Measurements from ENCODE around the gene KLF15. TPM values are rescaled to one million over a fixed set of nuclear protein-coding genes. Genes with fewer than 3 reads are reported as not detected.

The KLF15 gene
- total RNA-seq, 4 donors from 2014 or later: 20.6 to 49.2 (median 27.5) TPM

DNA sequence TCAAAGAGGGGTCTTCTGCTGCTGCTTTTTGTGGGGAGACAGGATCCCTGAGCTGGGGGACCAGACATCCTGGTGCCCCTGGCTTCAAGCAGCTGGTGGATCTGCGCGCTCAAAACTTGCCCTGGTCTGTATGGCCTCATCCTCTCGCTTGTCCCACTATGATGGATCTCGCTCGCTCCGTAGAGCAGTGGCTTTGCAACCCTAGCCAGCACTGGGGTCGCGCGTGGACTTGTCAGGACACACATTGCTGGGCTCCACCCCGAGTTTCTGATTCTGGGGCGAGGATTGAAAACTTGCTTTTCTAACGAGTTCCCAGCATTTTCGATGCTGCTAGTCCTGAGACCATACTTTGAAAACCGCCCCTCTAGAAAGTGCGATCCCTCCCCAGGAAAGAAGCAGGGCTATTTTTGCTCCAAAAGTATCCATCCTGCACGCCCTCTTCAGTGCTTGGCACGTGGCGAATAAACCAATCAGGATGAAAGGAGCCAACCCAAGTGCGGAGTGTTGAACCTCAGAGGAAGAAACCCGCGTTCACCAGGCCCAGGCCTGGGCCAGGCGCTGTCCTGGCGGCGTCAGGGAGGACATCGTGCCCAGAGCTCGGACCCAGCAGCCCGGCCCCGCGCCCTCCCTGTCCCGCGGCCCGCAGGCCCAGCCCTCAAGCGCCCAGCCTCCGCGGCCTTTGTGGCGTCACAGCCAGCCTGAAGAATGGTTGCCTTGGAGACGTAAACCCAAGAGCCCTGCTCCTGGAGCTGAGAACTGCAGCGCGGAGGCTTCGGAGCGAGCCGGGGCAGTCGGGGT is 37.2 kb upstream of the KLF15 start, which contains the start of gene CFAP100:
TSS of gene CFAP100 (plus strand) at position 731 of the 798 bp plus-strand sequence. CDS start 1,092 bp downstream, outside the sequence.
- H3K4me1 ChIP-seq: peaks cover 0 to 9% of the 10 kb centered on the region in 2 donors
- H3K9me3 ChIP-seq: no peaks in the 10 kb centered on the region
- WGBS, 2 donors: 47 to 56% methylated on average over 25 to 26 of the region's 43 CpGs
- H3K4me3 ChIP-seq (replicated peaks in 1 of 3): peak within 1 kb of the TSS in 1 of 3 donors; percentile 9
- H3K27me3 ChIP-seq: no peaks in the 10 kb centered on the region
- peak; percentile 54 to 62 for DNase-seq
- TF ChIP-seq POLR2A (IDR thresholded peaks at IDR 0.05): no peak
- TF ChIP-seq, protein P1, sequence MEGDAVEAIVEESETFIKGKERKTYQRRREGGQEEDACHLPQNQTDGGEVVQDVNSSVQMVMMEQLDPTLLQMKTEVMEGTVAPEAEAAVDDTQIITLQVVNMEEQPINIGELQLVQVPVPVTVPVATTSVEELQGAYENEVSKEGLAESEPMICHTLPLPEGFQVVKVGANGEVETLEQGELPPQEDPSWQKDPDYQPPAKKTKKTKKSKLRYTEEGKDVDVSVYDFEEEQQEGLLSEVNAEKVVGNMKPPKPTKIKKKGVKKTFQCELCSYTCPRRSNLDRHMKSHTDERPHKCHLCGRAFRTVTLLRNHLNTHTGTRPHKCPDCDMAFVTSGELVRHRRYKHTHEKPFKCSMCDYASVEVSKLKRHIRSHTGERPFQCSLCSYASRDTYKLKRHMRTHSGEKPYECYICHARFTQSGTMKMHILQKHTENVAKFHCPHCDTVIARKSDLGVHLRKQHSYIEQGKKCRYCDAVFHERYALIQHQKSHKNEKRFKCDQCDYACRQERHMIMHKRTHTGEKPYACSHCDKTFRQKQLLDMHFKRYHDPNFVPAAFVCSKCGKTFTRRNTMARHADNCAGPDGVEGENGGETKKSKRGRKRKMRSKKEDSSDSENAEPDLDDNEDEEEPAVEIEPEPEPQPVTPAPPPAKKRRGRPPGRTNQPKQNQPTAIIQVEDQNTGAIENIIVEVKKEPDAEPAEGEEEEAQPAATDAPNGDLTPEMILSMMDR (IDR thresholded peaks at IDR 0.05): no peak
- H3K27ac ChIP-seq: no peak within 1 kb of the TSS
- intact Hi-C loops (cut with DNase I): loop anchor here (5.0 kb wide), 1 partner anchor 262 kb away; no protein-coding TSS in a partner anchor
- no peaks in the 10 kb centered on the region for H3K36me3 ChIP-seq

DNA sequence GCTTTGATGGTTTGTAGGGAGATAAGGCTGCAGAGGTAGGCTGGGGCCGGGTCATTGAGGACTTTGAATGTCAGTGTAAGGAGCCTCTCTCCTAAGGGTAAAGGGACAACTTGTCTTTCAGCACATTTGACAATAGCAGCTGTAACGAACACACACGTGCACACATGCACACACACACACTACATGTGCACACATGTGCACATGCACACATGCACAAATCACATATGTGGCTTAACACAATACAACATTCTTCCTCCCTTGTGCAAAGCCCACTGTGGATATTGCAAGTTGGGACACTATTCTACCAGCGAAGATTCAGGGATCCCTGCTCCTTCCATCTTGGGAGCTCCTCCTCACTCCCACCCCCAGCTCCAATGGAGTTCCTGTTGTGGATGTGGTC is 36.4 kb upstream of the KLF15 start:
- intact Hi-C loops (cut with DNase I): loop anchor here (5.0 kb wide), 1 partner anchor 261 kb away; no protein-coding TSS in a partner anchor
- Histone ChIP-seq H3K4me3 (replicated peaks in 1 of 3) (no peak overlapping the region), H3K4me1 (peaks cover 0 to 14% of the 10 kb centered on the region in 2 donors), H3K27me3 (no peaks in the 10 kb centered on the region), H3K9me3 (no peaks in the 10 kb centered on the region), H3K27ac (no peak overlapping the region), H3K36me3 (no peaks in the 10 kb centered on the region)
- TF ChIP-seq, protein P1 (IDR thresholded peaks at IDR 0.05): no peak
- TF ChIP-seq POLR2A (IDR thresholded peaks at IDR 0.05): no peak
- WGBS, 2 donors: 82 to 93% methylated on average over 4 of the region's 4 CpGs
- no peak for DNase-seq

DNA sequence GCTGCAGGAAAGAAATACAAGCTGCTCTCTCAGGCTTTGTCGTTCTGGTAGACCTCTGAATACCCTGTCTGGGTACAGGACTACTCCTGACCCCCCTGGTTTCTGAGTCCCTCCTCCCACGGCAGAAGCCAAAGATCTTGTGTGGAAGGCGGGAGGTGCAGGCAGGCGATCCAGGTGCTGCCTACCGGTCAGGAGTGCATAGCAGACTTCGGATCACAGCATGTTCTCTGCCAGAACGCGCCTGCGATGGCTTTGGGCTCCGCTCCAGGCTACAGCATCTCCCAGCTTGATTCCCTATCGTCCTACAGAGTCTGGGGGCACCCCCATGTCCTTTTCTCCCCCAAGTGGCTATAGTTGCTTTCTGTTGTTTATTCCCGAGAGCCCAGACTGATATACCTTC is 35.0 kb upstream of the KLF15 start:
- no peaks in the 10 kb centered on the region for H3K9me3 ChIP-seq
- intact Hi-C loops (cut with DNase I): loop anchor here (5.0 kb wide), 1 partner anchor 260 kb away; no protein-coding TSS in a partner anchor
- no peaks in the 10 kb centered on the region for H3K36me3 ChIP-seq
- H3K4me3 ChIP-seq (replicated peaks in 1 of 3): no peak overlapping the region
- TF ChIP-seq POLR2A (IDR thresholded peaks at IDR 0.05): no peak
- TF ChIP-seq, protein P1 (IDR thresholded peaks at IDR 0.05): no peak
- WGBS, 2 donors: 74 to 87% methylated on average over 11 to 12 of the region's 12 CpGs
- H3K4me1 ChIP-seq: peaks cover 0 to 16% of the 10 kb centered on the region in 2 donors
- H3K27me3 ChIP-seq: no peaks in the 10 kb centered on the region
- no peak overlapping the region for H3K27ac ChIP-seq
- DNase-seq: no peak

DNA sequence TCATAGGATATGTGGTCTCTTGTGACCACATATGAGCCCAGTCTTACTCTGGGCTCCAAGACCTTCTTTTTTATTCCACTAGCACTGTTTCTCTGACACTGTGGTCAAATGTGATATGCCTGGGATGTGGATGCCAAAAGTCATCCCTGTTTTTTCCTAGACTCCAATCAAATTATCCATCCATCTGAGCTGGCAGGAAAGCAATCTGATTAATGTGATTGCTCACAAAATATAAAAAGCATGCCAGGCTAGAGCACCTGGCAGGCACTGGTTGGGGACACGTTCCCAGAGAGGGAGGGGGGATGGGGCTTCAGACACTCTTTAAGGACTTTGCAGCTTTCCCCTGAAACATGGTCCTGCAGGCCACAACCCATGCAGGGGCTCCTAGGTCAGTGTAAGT is 34.4 kb upstream of the KLF15 start:
- WGBS, 2 donors: 50 to 55% methylated on average over 1 of the region's 1 CpG
- intact Hi-C loops (cut with DNase I): loop anchor here (5.0 kb wide), 1 partner anchor 259 kb away; no protein-coding TSS in a partner anchor
- H3K36me3 ChIP-seq: no peaks in the 10 kb centered on the region
- H3K27ac ChIP-seq: no peak overlapping the region
- H3K4me1 ChIP-seq: peaks cover 0 to 16% of the 10 kb centered on the region in 2 donors
- H3K27me3 ChIP-seq: no peaks in the 10 kb centered on the region
- TF ChIP-seq, protein P1 (IDR thresholded peaks at IDR 0.05): no peak
- TF ChIP-seq POLR2A (IDR thresholded peaks at IDR 0.05): no peak
- no peaks in the 10 kb centered on the region for H3K9me3 ChIP-seq
- H3K4me3 ChIP-seq (replicated peaks in 1 of 3): no peak overlapping the region
- DNase-seq: no peak

DNA sequence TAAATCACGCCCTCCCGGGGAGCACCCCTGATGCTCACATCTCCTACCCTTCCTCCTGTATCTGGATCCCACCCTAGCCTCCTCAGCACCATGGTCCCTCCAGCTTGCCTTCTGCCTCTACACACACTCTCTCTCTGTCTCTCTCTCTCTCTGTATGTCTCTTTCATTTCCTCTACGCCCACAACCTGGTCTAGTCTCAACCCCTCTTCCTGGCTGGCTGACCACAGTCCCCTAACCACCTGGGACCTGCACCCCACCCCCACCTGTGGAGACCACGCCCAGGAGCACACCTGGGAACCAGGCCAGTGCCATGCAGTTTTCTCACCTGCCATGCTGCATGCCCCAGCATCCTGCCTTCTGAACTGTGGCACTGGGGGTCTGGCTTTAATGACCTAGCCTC is 33.5 kb upstream of the KLF15 start:
- Histone ChIP-seq H3K4me1 (peaks cover 0 to 16% of the 10 kb centered on the region in 2 donors), H3K27me3 (no peaks in the 10 kb centered on the region), H3K27ac (no peak overlapping the region), H3K36me3 (no peaks in the 10 kb centered on the region), H3K4me3 (replicated peaks in 1 of 3) (no peak overlapping the region), H3K9me3 (no peaks in the 10 kb centered on the region)
- 86 to 87% methylated on average over 4 of the region's 4 CpGs for WGBS, 2 donors
- TF ChIP-seq, protein P1 (IDR thresholded peaks at IDR 0.05): no peak
- no peak for TF ChIP-seq POLR2A (IDR thresholded peaks at IDR 0.05)
- DNase-seq: no peak
- intact Hi-C loops (cut with DNase I): loop anchor here (5.0 kb wide), 1 partner anchor 258 kb away; no protein-coding TSS in a partner anchor

Measured in thyroid gland (tissue), 4 donors.